IPS-20b (cell line): ENCODE data around the gene TMEM151B.
"Not testable (repeated sequence)": the region's sequence is repeated elsewhere in the genome, so short reads cannot be mapped to it uniquely, and the experiment has no call there.

Experiments used
- H3K27ac ChIP-seq: one replicate; pipeline ENCODE4 v1.5.1; 2013; ENCODE audit warnings: low read length
- H3K27me3 ChIP-seq: 2 replicates; pipeline ENCODE4 v1.6.1; 2013; ENCODE audit warnings: mild to moderate bottlenecking, low read length, inconsistent platforms; ENCODE audit not compliant: insufficient read depth
- H3K36me3 ChIP-seq: 2 replicates; pipeline ENCODE4 v1.6.1; 2013; ENCODE audit warnings: low read depth, mild to moderate bottlenecking, inconsistent platforms, low read length, moderate library complexity; ENCODE audit not compliant: insufficient read depth
- H3K4me1 ChIP-seq: 2 replicates; pipeline ENCODE4 v1.6.1; 2013; ENCODE audit warnings: mild to moderate bottlenecking, control low read depth, inconsistent platforms, low read length, moderate library complexity; ENCODE audit not compliant: insufficient read depth
- H3K4me3 ChIP-seq: 2 replicates; pipeline ENCODE4 v1.5.1; 2013; ENCODE audit warnings: mild to moderate bottlenecking, low read length, inconsistent platforms
- H3K9ac ChIP-seq: 2 replicates; pipeline ENCODE4 v1.6.1; 2013; ENCODE audit warnings: low read depth, mild to moderate bottlenecking, inconsistent platforms, low read length, moderate library complexity
- H3K9me3 ChIP-seq: 2 replicates; pipeline ENCODE4 v1.6.1; 2013; ENCODE audit warnings: mild to moderate bottlenecking, low read depth, low read length, inconsistent platforms; ENCODE audit not compliant: insufficient read depth

The TMEM151B gene

GRCh38 chr6:44309092-44309491 lies 38.8 kb downstream of the TMEM151B start:
- H3K4me1 ChIP-seq: no peaks in the 10 kb centered on the region
- H3K36me3 ChIP-seq: peaks cover 75% of the 10 kb centered on the region
- H3K9me3 ChIP-seq: no peaks in the 10 kb centered on the region
- H3K4me3 ChIP-seq: no peak overlapping the region
- no peak overlapping the region for H3K27ac ChIP-seq
- no peak overlapping the region for H3K9ac ChIP-seq
- H3K27me3 ChIP-seq: no peaks in the 10 kb centered on the region

GRCh38 chr6:44309631-44310030 lies 39.4 kb downstream of the TMEM151B start:
- Histone ChIP-seq H3K27ac (no peak overlapping the region), H3K27me3 (no peaks in the 10 kb centered on the region), H3K9ac (no peak overlapping the region), H3K36me3 (peaks cover 70% of the 10 kb centered on the region), H3K4me3 (no peak overlapping the region), H3K4me1 (no peaks in the 10 kb centered on the region), H3K9me3 (no peaks in the 10 kb centered on the region)

GRCh38 chr6:44310241-44310640 lies 40.0 kb downstream of the TMEM151B start:
- no peak overlapping the region for H3K4me3 ChIP-seq
- no peak overlapping the region for H3K9ac ChIP-seq
- H3K4me1 ChIP-seq: no peaks in the 10 kb centered on the region
- H3K27me3 ChIP-seq: no peaks in the 10 kb centered on the region
- H3K9me3 ChIP-seq: no peaks in the 10 kb centered on the region
- H3K36me3 ChIP-seq: peaks cover 64% of the 10 kb centered on the region
- no peak overlapping the region for H3K27ac ChIP-seq

- H3K9ac ChIP-seq: no peak overlapping the region
- H3K27ac ChIP-seq: no peak overlapping the region
- no peaks in the 10 kb centered on the region for H3K27me3 ChIP-seq
- no peaks in the 10 kb centered on the region for H3K9me3 ChIP-seq
- H3K36me3 ChIP-seq: peaks cover 53% of the 10 kb centered on the region
- H3K4me1 ChIP-seq: no peaks in the 10 kb centered on the region
- H3K4me3 ChIP-seq: no peak overlapping the region
Observed at GRCh38 chr6:44311304-44311703, 41.1 kb downstream of the TMEM151B start.

GRCh38 chr6:44311767-44312166 lies 41.5 kb downstream of the TMEM151B start:
- H3K9me3 ChIP-seq: no peaks in the 10 kb centered on the region
- H3K27ac ChIP-seq: no peak overlapping the region
- H3K36me3 ChIP-seq: peaks cover 48% of the 10 kb centered on the region
- no peaks in the 10 kb centered on the region for H3K27me3 ChIP-seq
- no peaks in the 10 kb centered on the region for H3K4me1 ChIP-seq
- peak overlapping the region; percentile 74; the same call in 1 of the 2 replicates for H3K4me3 ChIP-seq
- no peak overlapping the region for H3K9ac ChIP-seq

- Histone ChIP-seq H3K27me3 (no peaks in the 10 kb centered on the region), H3K9me3 (no peaks in the 10 kb centered on the region), H3K27ac (no peak within 1 kb of the TSS), H3K4me3 (peak within 1 kb of the TSS; percentile 74), H3K36me3 (peaks cover 35% of the 10 kb centered on the region), H3K4me1 (no peaks in the 10 kb centered on the region), H3K9ac (peak within 1 kb of the TSS; percentile 80)
Observed at GRCh38 chr6:44312901-44313788, 42.9 kb downstream of the TMEM151B start, which contains the start of gene AARS2. Gene AARS2, minus strand, starts transcription at chr6:44313347. Its CDS starts 24 bp downstream, at chr6:44313323.

GRCh38 chr6:44314657-44315056 lies 44.4 kb downstream of the TMEM151B start:
- not testable (repeated sequence) for H3K9ac ChIP-seq, H3K27me3 ChIP-seq, H3K4me3 ChIP-seq, H3K4me1 ChIP-seq, H3K27ac ChIP-seq, H3K9me3 ChIP-seq
- H3K36me3 ChIP-seq: peaks cover 21% of the 10 kb centered on the region

GRCh38 chr6:44315516-44315915 lies 45.3 kb downstream of the TMEM151B start:
- Histone ChIP-seq H3K27ac (no peak overlapping the region), H3K4me3 (no peak overlapping the region), H3K9ac (no peak overlapping the region), H3K4me1 (no peaks in the 10 kb centered on the region), H3K36me3 (peaks cover 13% of the 10 kb centered on the region), H3K27me3 (peaks cover 10% of the 10 kb centered on the region; the same call in 1 of the 2 replicates), H3K9me3 (no peaks in the 10 kb centered on the region)

GRCh38 chr6:44315951-44316350 lies 45.7 kb downstream of the TMEM151B start:
- Histone ChIP-seq H3K27me3 (peaks cover 12% of the 10 kb centered on the region; the same call in 1 of the 2 replicates), H3K36me3 (peaks cover 9% of the 10 kb centered on the region), H3K27ac (no peak overlapping the region), H3K9ac (no peak overlapping the region), H3K9me3 (no peaks in the 10 kb centered on the region), H3K4me3 (no peak overlapping the region), H3K4me1 (no peaks in the 10 kb centered on the region)

- H3K36me3 ChIP-seq: peaks cover 3% of the 10 kb centered on the region
- H3K4me1 ChIP-seq: no peaks in the 10 kb centered on the region
- no peak overlapping the region for H3K27ac ChIP-seq
- no peak overlapping the region for H3K9ac ChIP-seq
- H3K4me3 ChIP-seq: no peak overlapping the region
- peaks cover 12% of the 10 kb centered on the region; the same call in 1 of the 2 replicates for H3K27me3 ChIP-seq
- no peaks in the 10 kb centered on the region for H3K9me3 ChIP-seq
Observed at GRCh38 chr6:44316481-44316880, 46.2 kb downstream of the TMEM151B start.

GRCh38 chr6:44317136-44317631 lies 46.9 kb downstream of the TMEM151B start:
- not testable (repeated sequence) for H3K9ac ChIP-seq

GRCh38 chr6:44321210-44321609 lies 51.0 kb downstream of the TMEM151B start:
- Histone ChIP-seq H3K27me3 (peaks cover 12% of the 10 kb centered on the region; the same call in 1 of the 2 replicates), H3K36me3 (no peaks in the 10 kb centered on the region)

More at GRCh38 chr6:44317136-44317631, 46.9 kb downstream of the TMEM151B start:
- not testable (repeated sequence) for H3K27ac ChIP-seq, H3K36me3 ChIP-seq, H3K4me3 ChIP-seq, H3K4me1 ChIP-seq, H3K9me3 ChIP-seq
- peaks cover 12% of the 10 kb centered on the region; the same call in 1 of the 2 replicates for H3K27me3 ChIP-seq

More at GRCh38 chr6:44321210-44321609, 51.0 kb downstream of the TMEM151B start:
- no peak overlapping the region for H3K27ac ChIP-seq
- H3K4me3 ChIP-seq: no peak overlapping the region
- no peak overlapping the region for H3K9ac ChIP-seq
- no peaks in the 10 kb centered on the region for H3K4me1 ChIP-seq
- no peaks in the 10 kb centered on the region for H3K9me3 ChIP-seq
